ENCODE measurements around the gene CCNYL1. TPM values are rescaled to one million over a fixed set of nuclear protein-coding genes. Genes with fewer than 3 reads are reported as not detected.
A peak's percentile ranks its signal among the peaks of the same experiment; 100 is the strongest.
"Not testable (repeated sequence)": the region's sequence is repeated elsewhere in the genome, so short reads cannot be mapped to it uniquely, and the experiment has no call there.

The CCNYL1 gene
- total RNA-seq, 2 donors from 2014 or later, result 12.1 to 14.3 TPM

DNA sequence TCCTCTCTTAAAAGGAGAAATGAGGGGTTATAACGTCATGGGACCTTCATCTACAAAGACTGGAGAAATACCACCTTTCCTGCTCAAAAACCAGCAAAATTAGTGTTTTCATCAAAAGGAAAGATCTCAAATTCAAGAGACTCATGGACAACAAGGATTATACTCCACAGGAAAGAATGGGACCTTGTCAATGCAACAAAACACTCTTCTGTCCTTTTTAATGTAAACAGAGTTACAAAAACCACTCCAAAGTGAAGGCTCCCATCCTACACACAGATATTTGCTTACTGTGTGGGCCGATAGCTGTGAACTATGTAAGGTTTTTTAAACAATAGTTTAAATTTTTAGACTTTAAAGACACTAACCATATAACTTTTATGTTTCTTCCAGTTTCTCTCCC is 42.2 kb downstream of the CCNYL1 start:
- H3K27me3 Mint-ChIP-seq; H3K4me1 Mint-ChIP-seq; H3K36me3 Mint-ChIP-seq (ENCODE audit: low read depth): not testable (repeated sequence)

DNA sequence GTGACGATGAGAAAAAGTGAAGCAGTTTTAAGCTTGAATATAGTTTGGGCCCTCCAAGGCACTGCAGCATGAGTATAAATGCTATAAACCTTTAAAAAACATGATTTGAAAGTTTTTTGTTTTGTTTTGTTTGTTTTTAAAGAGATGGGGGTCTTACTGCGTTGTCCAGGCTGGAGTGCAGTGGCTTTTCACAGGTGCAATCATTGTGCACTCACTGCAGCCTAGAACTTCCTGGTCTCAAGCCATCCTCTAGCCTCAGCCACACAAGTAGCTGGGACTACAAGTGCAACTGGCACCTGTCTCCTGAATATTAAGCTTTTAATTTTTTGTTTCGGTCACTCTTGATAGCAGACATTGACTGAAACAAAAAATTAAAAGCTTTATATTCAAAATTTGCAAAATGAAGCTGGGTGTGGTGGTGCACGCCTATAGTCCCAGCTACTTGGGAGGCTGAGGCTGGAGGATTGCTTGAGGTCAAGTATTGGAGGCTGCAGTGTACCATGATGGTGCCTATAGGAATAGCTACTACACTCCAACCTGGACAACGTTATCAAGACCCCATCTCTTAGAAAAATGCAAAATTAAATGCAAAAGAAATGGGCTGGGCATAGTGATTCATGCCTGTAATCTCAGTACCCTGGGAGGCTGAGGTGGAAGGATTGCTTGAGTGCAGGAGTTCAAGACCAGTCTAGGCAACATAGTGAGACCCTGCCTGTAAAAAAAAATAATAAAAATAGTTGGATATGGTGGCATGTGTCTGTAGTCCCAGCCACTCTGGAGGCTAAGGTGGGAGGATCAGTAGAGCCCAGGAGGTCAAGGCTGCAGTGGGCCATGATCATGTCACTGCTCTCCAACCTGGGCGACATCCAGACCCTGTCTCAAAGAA is 43.3 kb downstream of the CCNYL1 start:
- ATAC-seq (no peak), DNase-seq (no peak)
- no peak overlapping the region for H3K27ac Mint-ChIP-seq
- peaks cover 3% of the 10 kb centered on the region for H3K4me1 Mint-ChIP-seq
- H3K9me3 ChIP-seq (ENCODE audit: control insufficient read depth, low read length, poor library complexity, severe bottlenecking), result no peaks in the 10 kb centered on the region
- H3K4me3 Mint-ChIP-seq, result no peak overlapping the region
- H3K27me3 Mint-ChIP-seq, result no peaks in the 10 kb centered on the region
- peaks cover 2% of the 10 kb centered on the region for H3K36me3 Mint-ChIP-seq (ENCODE audit: low read depth)

More for the DNA sequence above, 42.2 kb downstream of the CCNYL1 start:
- H3K9me3 ChIP-seq (ENCODE audit: control insufficient read depth, low read length, poor library complexity, severe bottlenecking); ATAC-seq; H3K27ac Mint-ChIP-seq; DNase-seq; H3K4me3 Mint-ChIP-seq: not testable (repeated sequence)

DNA sequence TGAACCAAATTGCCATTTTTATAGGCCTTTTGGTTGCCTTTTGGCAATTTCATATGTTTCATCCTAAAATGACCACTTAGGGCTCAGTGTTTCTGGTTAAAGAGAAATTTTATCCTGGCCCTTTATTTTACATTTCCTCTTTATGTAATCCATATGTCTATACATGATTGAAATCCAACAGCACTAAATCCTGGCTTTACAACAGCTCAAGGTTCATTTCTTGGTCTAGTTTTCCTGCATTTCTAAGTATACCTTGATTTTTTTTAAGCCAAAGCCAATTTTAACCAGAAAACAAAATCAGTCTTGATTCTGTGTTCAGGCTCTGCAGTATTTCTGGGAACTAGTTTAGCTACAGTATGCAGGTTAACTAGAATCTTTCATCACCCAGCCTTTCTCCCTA is 46.6 kb downstream of the CCNYL1 start:
- ATAC-seq (no peak), DNase-seq (no peak)
- Mint-ChIP-seq H3K4me3 (no peak overlapping the region), H3K27ac (no peak overlapping the region), H3K4me1 (peaks cover 3% of the 10 kb centered on the region), H3K36me3 (ENCODE audit: low read depth) (peaks cover 2% of the 10 kb centered on the region), H3K27me3 (peaks cover 14% of the 10 kb centered on the region)
- no peaks in the 10 kb centered on the region for H3K9me3 ChIP-seq (ENCODE audit: control insufficient read depth, low read length, poor library complexity, severe bottlenecking)

DNA sequence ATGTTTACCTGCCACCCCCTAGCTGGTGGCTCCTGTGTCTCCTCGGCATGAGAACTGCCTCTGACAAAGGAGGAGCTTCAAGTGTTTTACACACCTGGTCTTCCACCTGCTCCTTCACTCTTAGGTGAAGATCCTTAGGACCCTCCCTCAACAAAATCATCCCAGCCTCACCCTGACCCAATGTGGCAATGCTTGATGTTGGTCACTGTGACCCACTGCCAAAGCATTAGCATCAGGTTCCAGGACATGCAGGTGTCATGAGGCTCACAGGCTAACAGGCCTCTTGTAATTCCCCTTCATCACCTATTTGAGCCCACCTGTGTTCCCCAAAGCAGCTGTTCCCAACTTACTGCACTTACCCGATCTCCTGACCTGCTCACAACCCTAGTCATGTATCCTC is 48.5 kb downstream of the CCNYL1 start:
- peaks cover 3% of the 10 kb centered on the region for H3K4me1 Mint-ChIP-seq
- DNase-seq (no peak), ATAC-seq (no peak)
- H3K4me3 Mint-ChIP-seq, result no peak overlapping the region
- H3K27ac Mint-ChIP-seq, result no peak overlapping the region
- peaks cover 27% of the 10 kb centered on the region for H3K27me3 Mint-ChIP-seq
- peaks cover 2% of the 10 kb centered on the region for H3K36me3 Mint-ChIP-seq (ENCODE audit: low read depth)
- H3K9me3 ChIP-seq (ENCODE audit: control insufficient read depth, low read length, poor library complexity, severe bottlenecking), result no peaks in the 10 kb centered on the region

DNA sequence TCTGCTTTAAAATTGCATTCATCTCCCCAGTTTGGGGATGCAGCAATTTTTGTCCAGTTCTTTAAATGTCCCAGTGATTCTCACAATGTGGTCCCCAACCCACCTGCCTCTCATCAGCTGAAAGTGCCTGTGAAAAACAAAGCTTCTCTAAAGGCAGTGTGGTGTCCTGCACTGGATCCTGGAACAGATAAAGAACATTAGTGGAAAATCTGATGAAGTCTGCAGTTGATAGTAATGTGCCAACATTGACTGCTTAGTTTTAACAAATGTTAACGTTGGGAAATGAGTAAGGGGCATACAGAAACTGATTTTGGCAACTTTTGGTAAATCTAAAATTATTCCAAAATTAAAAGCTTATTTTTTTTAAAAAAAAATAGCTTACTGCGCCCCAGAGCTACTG is 49.0 kb downstream of the CCNYL1 start:
- ATAC-seq, result no peak
- peaks cover 33% of the 10 kb centered on the region for H3K27me3 Mint-ChIP-seq
- no peak for DNase-seq
- H3K9me3 ChIP-seq (ENCODE audit: control insufficient read depth, low read length, poor library complexity, severe bottlenecking), result no peaks in the 10 kb centered on the region
- H3K36me3 Mint-ChIP-seq (ENCODE audit: low read depth), result peaks cover 2% of the 10 kb centered on the region
- no peak overlapping the region for H3K27ac Mint-ChIP-seq
- H3K4me3 Mint-ChIP-seq, result no peak overlapping the region
- peaks cover 3% of the 10 kb centered on the region for H3K4me1 Mint-ChIP-seq

DNA sequence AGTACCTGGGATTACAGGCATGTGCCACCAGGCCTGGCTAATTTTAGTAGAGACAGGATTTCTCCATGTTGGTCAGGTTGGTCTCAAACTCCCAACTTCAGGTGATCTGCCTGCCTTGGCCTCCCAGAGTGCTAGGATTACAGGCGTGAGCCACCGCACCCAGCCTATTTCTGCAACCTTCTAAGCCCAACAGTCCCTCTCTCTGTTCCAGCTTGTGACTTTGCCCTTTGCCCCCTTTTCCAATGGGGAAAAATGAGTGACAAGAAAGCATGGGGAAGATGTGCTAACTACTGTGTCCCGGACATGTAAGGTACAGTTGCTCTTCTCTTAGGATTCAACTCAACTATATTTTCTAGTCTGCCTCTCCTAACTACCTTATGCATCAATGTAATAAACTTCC is 50.0 kb downstream of the CCNYL1 start:
- not testable (repeated sequence) for DNase-seq; H3K9me3 ChIP-seq (ENCODE audit: control insufficient read depth, low read length, poor library complexity, severe bottlenecking); H3K36me3 Mint-ChIP-seq (ENCODE audit: low read depth); H3K4me3 Mint-ChIP-seq; H3K27ac Mint-ChIP-seq; H3K4me1 Mint-ChIP-seq; ATAC-seq
- peaks cover 37% of the 10 kb centered on the region for H3K27me3 Mint-ChIP-seq

DNA sequence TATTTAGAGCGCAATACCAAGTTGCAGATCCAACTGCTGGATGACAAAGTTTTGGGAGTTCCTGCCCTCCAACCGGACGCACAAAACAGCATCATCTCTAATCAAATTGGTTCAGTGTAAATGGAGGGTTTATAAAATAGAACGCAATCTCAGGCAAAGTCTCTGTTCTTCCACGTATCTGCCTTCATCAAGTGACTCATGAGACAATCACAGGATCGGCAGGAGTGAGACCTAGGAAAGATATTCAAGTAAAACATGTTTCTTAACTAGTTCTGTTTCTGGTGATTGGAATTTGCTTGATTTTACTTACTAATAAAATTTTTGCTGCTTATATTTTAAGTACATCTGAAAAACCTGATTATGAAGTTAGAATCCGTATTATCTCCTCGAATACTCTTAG is 50.7 kb downstream of the CCNYL1 start:
- no peak for ATAC-seq
- peaks cover 40% of the 10 kb centered on the region for H3K27me3 Mint-ChIP-seq

DNA sequence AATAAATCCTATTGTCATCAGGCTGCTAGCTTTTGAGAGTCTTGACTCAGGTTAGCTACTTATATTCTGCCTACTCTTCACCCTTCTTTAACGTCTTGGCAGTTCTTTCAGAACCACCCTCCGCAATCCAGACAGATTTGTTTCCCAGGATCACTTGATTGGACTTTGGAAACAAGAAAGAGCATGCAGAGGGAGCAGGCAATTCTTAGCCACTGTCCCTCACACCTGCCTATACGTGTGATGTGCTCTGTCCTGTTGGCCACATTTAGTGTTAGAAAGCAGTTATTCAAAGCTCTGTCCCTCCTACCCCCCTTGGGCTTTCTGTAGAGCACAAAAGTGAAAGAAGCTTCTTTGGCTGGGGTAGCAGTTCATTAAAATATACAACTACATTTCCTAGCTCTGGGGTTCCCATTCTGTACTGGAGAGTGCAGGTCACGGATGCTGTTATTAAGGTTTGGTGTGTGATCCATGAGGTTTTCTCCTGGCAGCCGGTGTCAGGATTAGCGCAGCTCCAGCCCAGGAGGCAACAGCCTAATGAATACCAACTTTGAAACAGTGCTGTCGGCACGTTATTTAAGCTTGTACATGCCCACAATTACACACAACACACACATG is 52.0 kb downstream of the CCNYL1 start:
- Mint-ChIP-seq H3K4me3 (no peak overlapping the region), H3K27ac (no peak overlapping the region), H3K27me3 (peaks cover 47% of the 10 kb centered on the region), H3K36me3 (ENCODE audit: low read depth) (peaks cover 2% of the 10 kb centered on the region), H3K4me1 (peaks cover 10% of the 10 kb centered on the region)
- DNase-seq, result no peak
- H3K9me3 ChIP-seq (ENCODE audit: control insufficient read depth, low read length, poor library complexity, severe bottlenecking), result no peaks in the 10 kb centered on the region
- no peak for ATAC-seq

More for the DNA sequence above, 50.7 kb downstream of the CCNYL1 start:
- peaks cover 4% of the 10 kb centered on the region for H3K4me1 Mint-ChIP-seq
- H3K36me3 Mint-ChIP-seq (ENCODE audit: low read depth), result no peaks in the 10 kb centered on the region
- no peaks in the 10 kb centered on the region for H3K9me3 ChIP-seq (ENCODE audit: control insufficient read depth, low read length, poor library complexity, severe bottlenecking)
- no peak overlapping the region for H3K27ac Mint-ChIP-seq
- H3K4me3 Mint-ChIP-seq, result no peak overlapping the region
- no peak for DNase-seq

DNA sequence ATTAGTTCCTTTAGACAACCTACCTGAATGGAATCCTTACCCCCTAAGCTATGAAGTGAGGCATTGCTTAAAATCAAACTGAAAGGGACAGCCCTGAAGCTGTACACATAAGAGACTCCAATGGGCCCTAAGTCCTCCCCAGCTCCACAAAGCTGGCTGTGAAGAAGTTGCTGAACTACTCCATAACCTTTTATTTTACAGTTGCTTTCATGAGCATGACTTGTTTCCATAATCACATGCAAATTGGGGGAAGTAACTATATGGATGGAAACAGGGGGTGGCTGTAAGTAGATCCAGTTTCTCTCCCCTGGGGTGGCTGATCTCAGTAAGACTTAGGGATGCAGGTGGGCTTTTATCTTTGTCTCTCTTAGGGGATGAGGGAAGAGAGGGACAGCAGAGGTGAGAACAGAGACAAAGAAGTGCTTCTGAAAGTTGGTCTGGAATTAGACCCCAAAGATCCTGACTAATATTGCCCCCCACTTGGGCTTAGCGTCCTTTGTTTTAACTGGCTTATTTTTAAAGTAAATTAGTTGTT is 52.7 kb downstream of the CCNYL1 start:
- Mint-ChIP-seq H3K27me3 (peaks cover 47% of the 10 kb centered on the region), H3K4me3 (no peak overlapping the region), H3K27ac (no peak overlapping the region), H3K36me3 (ENCODE audit: low read depth) (peaks cover 2% of the 10 kb centered on the region), H3K4me1 (peaks cover 14% of the 10 kb centered on the region)
- H3K9me3 ChIP-seq (ENCODE audit: control insufficient read depth, low read length, poor library complexity, severe bottlenecking), result no peaks in the 10 kb centered on the region
- no peak for ATAC-seq
- DNase-seq, result no peak

DNA sequence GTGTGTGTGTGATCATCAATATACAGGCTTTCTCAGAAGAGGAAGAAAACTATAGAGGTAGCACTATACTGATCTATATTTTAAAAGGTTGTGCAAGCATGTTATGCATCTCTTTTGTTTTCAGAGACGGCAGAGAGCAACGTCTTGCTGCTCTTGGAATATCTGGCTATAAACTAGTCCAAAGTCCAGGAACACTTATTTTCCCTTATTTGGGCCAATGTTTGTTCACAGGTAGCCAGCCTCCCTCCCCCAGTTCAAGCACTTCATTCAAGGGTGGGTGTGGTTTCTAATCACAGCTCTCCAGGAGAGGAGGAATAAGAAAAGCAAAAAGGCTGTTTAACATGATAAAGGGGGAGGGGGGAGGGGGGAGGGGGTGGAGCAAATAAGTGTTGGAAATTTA is 54.1 kb downstream of the CCNYL1 start:
- H3K36me3 Mint-ChIP-seq (ENCODE audit: low read depth), result peaks cover 2% of the 10 kb centered on the region
- H3K9me3 ChIP-seq (ENCODE audit: control insufficient read depth, low read length, poor library complexity, severe bottlenecking), result no peaks in the 10 kb centered on the region
- DNase-seq (no peak), ATAC-seq (no peak)
- H3K4me1 Mint-ChIP-seq, result peaks cover 19% of the 10 kb centered on the region
- H3K27ac Mint-ChIP-seq, result no peak overlapping the region
- H3K27me3 Mint-ChIP-seq, result peaks cover 47% of the 10 kb centered on the region
- no peak overlapping the region for H3K4me3 Mint-ChIP-seq

DNA sequence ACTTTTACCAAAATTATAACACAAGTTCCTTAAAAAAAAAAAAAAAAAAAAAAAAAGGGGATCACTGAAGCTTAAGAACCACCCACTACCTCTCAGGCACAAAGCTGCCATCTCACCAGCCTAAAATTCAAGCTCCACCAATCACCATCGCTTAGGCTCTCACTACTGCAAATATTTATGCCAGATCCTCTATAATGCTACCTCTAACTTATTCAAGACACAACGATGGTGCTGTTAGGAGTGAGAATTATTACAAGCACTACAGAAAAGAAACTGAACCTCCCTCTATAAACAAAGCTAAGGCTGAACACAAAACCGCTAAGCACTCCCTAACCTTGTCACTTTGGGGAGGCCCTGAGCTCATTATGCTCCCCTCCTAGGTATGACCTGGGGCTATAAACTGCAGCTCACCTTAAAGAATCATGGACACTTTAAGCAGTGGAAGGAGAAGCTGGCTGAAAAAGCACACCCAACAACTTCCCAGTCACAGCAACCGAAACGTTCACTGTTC is 54.7 kb downstream of the CCNYL1 start:
- Mint-ChIP-seq H3K36me3 (ENCODE audit: low read depth) (peaks cover 2% of the 10 kb centered on the region), H3K27me3 (peaks cover 43% of the 10 kb centered on the region), H3K4me3 (peak overlapping the region; percentile 67), H3K4me1 (peaks cover 23% of the 10 kb centered on the region), H3K27ac (no peak overlapping the region)
- ATAC-seq (no peak), DNase-seq (no peak)
- H3K9me3 ChIP-seq (ENCODE audit: control insufficient read depth, low read length, poor library complexity, severe bottlenecking), result no peaks in the 10 kb centered on the region

DNA sequence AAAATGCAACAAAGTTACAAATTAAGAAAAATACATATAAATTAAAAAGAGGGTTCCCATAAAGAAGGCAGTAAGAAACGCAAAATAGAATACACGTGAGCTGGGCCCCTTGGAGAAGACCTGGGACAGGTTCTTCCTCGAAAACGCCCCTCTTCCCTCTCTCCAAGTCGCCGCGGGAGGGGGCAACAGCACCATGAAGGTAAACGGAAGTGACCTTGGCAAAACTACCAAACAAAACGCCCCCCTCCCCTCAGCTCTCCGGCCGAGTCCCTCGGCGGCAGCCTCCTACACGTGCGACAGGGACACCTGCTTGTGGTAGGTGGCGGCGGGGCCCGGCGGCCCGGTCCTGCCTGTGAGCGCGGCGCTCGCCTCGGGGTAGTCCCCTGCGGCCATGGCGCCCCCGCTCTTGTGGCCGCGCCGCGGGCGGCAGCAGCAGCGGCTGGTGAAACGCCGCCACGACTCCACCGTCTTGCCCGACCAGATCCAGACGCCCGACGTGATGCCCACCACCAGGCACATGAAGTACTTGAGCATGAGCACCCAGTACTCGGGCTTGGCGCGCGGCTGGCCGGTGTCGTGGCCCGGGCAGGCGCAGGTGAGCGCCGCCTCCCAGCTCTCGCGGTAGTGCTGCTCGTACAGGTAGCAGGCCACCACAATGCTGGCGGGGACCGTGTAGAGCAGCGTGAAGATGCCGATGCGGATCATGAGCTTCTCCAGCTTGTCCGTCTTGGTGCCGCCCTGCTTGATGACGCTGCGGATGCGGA is 55.4 kb downstream of the CCNYL1 start:
- peaks cover 23% of the 10 kb centered on the region for H3K4me1 Mint-ChIP-seq
- H3K4me3 Mint-ChIP-seq, result peak overlapping the region; percentile 93
- ATAC-seq (no peak), DNase-seq (no peak)
- H3K36me3 Mint-ChIP-seq (ENCODE audit: low read depth), result peaks cover 2% of the 10 kb centered on the region
- H3K9me3 ChIP-seq (ENCODE audit: control insufficient read depth, low read length, poor library complexity, severe bottlenecking), result no peaks in the 10 kb centered on the region
- peaks cover 35% of the 10 kb centered on the region for H3K27me3 Mint-ChIP-seq
- H3K27ac Mint-ChIP-seq, result peak overlapping the region; percentile 72
